Activated CD4-positive, alpha-beta memory T cell treated with anti-CD3 and anti-CD28 coated beads for 36 hours (primary cell): ENCODE measurements around the gene SRRM3. TPM values are rescaled to one million over a fixed set of nuclear protein-coding genes. Genes with fewer than 3 reads are reported as not detected.
"Not testable (repeated sequence)": the region's sequence is repeated elsewhere in the genome, so short reads cannot be mapped to it uniquely, and the experiment has no call there.

Source experiments
- CTCF ChIA-PET: fragments of 350-600 bp; sonication (Branson Sonifier 250); formaldehyde crosslinking; loops from one replicate; lab custom pipeline; 2021; ENCODE audit warnings: antibody characterized with exemption, inconsistent platforms; lab: Charles Lee
- POLR2A ChIA-PET: fragments of 350-600 bp; sonication (Branson Sonifier 250); formaldehyde crosslinking; loops from one replicate; lab custom pipeline; 2021; ENCODE audit warnings: antibody characterized with exemption; lab: Charles Lee
- DNase-seq: peaks from one replicate; pipeline ENCODE4 v3.0.0-alpha.2; 2020
- H3K27ac Mint-ChIP-seq: one replicate; pipeline ENCODE4 v1.8.0; 2021; ENCODE audit warnings: mixed read lengths
- H3K27me3 Mint-ChIP-seq: one replicate; pipeline ENCODE4 v1.8.0; 2021; ENCODE audit warnings: mixed read lengths
- H3K36me3 Mint-ChIP-seq: one replicate; pipeline ENCODE4 v1.8.0; 2021; ENCODE audit warnings: mixed read lengths
- H3K4me1 Mint-ChIP-seq: one replicate; pipeline ENCODE4 v1.8.0; 2021; ENCODE audit warnings: low read depth, mixed read lengths
- H3K4me3 Mint-ChIP-seq: one replicate; pipeline ENCODE4 v1.8.0; 2021; ENCODE audit warnings: mild to moderate bottlenecking, mixed read lengths
- H3K9me3 Mint-ChIP-seq: one replicate; pipeline ENCODE4 v1.8.0; 2021; ENCODE audit warnings: mixed read lengths
- intact Hi-C: fragments of 100-400 bp; cut with micrococcal nuclease; formaldehyde crosslinking; loops from one replicate; pipeline ENCODE4 v1.15.1; 2023
- total RNA-seq, 2 experiments: library from RNA; stranded (reverse); gene quantifications; one replicate each; pipeline ENCODE4 v1.2.3, GENCODE V29; 2021

SRRM3 gene
- total RNA-seq, 2 experiments from 2014 or later = not detected

DNA sequence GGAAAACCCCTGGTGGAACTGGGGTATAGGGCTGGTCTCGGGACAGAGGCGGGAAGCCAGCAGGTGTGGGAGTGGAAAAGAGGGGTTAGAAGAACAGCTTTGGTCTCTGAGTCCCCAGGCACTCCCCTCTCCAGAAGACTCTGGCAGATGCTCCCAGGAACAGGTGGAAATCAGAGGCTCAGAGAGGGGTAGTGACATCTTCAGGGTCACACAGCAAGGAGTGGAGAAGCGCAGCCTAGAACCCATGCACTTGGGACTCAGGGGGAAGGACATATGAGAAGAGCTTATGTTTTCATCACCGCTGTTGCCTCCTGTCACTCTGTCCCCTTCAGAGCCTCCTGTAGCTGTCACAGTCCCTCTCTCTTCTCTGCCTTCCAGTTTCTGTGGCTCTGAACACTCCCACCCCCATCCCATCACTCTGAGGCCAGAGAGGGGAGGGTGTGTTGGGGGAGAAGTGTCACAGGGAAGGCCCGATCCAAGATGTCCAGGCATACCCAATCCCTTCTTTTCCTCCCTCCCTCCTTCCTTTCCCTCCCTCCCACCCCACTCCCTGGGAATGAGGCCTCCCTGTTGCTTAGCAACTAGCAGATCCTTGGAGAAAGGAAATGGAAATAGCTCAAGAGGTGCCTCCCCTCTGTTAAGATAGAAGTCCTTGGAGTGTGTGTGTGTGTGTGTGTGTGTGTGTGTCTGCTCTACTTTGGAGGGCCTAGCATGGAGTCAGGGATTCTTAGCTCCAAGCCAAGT, 32.0 kb downstream of the SRRM3 start:
- H3K36me3 Mint-ChIP-seq = no peaks in the 10 kb centered on the region
- CTCF ChIA-PET = interaction anchor here (0.6 to 2.4 kb wide), 4 partner anchors 29 to 78 kb away, joined by 3 to 12 read pairs (median 4); no protein-coding TSS in a partner anchor

DNA sequence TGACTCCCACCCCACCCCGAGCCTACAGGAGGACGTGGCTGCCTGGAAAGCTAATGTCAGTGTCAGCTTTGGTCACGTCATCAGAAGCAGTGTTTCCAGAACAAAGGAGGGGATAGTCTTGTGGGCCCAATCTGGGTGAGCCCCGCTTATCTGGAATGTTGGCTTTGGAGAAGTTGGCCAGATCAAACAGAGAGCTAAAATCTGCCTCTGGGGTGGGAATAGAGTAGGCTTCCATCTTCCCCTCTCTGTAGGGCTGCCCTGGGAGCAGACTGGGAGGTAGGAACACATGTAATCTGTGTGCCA, 32.5 kb downstream of the SRRM3 start:
- H3K27ac Mint-ChIP-seq = no peak overlapping the region
- no peaks in the 10 kb centered on the region for H3K36me3 Mint-ChIP-seq

More for the DNA sequence above, 32.0 kb downstream of the SRRM3 start:
- Mint-ChIP-seq H3K27me3 (peaks cover 53% of the 10 kb centered on the region), H3K9me3 (no peaks in the 10 kb centered on the region), H3K27ac (no peak overlapping the region), H3K4me3 (no peak overlapping the region), H3K4me1 (peaks cover 5% of the 10 kb centered on the region)
- intact Hi-C loops = no loop called here
- no peak for DNase-seq
- POLR2A ChIA-PET = interaction anchor here (1.0 kb wide), 1 partner anchor 20 kb away, joined by 3 read pairs; no protein-coding TSS in a partner anchor

DNA sequence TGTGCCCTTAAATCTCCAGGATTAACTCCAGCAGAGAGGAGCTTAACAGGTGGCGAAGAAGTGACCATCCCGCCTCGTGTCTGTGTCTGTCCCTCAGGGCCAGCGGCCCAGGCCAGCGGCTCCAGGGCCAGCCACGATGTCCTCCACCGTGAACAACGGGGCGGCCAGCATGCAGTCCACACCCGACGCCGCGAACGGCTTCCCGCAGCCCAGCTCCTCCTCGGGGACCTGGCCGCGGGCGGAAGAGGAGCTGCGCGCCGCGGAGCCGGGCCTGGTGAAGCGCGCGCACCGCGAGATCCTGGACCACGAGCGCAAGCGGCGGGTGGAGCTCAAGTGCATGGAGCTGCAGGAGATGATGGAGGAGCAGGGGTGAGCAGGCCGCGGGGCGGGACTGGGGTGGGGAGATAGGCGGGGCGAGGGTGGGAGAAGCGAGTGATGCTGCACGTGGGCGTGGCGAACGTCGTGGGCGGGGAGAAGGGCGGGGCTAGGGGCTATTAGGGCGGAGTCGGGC, 33.3 kb downstream of the SRRM3 start:
- H3K4me3 Mint-ChIP-seq = peak overlapping the region; percentile 39
- peak; percentile 90 for DNase-seq
- H3K27me3 Mint-ChIP-seq = peaks cover 49% of the 10 kb centered on the region
- ChIA-PET CTCF (interaction anchor here (0.8 to 2.4 kb wide), 2 partner anchors 28 to 74 kb away, joined by 3 to 12 read pairs; no protein-coding TSS in a partner anchor), POLR2A (no interaction called here)
- intact Hi-C loops = loop anchor here (1.0 kb wide), 1 partner anchor 25 kb away; no protein-coding TSS in a partner anchor
- no peak overlapping the region for H3K27ac Mint-ChIP-seq
- peaks cover 5% of the 10 kb centered on the region for H3K4me1 Mint-ChIP-seq
- no peaks in the 10 kb centered on the region for H3K36me3 Mint-ChIP-seq
- H3K9me3 Mint-ChIP-seq = no peaks in the 10 kb centered on the region

More for the DNA sequence above, 32.5 kb downstream of the SRRM3 start:
- Mint-ChIP-seq H3K4me1 (peaks cover 5% of the 10 kb centered on the region), H3K4me3 (no peak overlapping the region), H3K9me3 (no peaks in the 10 kb centered on the region), H3K27me3 (peaks cover 53% of the 10 kb centered on the region)
- POLR2A ChIA-PET = interaction anchor here (1.0 kb wide), 1 partner anchor 21 kb away, joined by 3 read pairs; no protein-coding TSS in a partner anchor
- DNase-seq = no peak
- CTCF ChIA-PET = interaction anchor here (0.6 to 2.4 kb wide), 2 partner anchors 28 to 79 kb away, joined by 3 to 12 read pairs; no protein-coding TSS in a partner anchor
- intact Hi-C loops = no loop called here

DNA sequence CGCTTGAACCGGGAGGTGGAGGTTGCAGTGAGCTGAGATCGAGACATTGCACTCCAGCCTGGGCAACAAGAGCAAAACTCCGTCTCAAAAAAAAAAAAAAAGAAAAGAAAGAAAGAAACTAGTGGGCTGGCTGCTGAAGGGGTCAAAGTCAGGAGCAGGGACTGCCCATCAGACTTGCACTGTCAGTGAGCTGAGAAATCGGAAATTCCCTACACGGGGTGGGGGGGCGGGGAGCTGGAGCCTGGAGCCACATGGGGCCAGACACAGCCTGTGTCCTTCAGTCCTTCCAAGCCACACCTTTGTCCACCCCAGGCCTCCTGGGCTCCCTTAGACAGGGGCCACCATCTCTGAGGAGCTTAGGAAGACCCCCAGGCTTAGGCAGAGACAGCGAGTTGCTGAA, 34.5 kb downstream of the SRRM3 start:
- Mint-ChIP-seq H3K36me3 (no peaks in the 10 kb centered on the region), H3K9me3 (no peaks in the 10 kb centered on the region), H3K4me1 (peaks cover 5% of the 10 kb centered on the region), H3K27me3 (peaks cover 41% of the 10 kb centered on the region), H3K27ac (no peak overlapping the region), H3K4me3 (no peak overlapping the region)
- intact Hi-C loops = no loop called here
- CTCF ChIA-PET = interaction anchor here (1.0 kb wide), 1 partner anchor 27 kb away, joined by 3 read pairs; no protein-coding TSS in a partner anchor
- POLR2A ChIA-PET = no interaction called here
- no peak for DNase-seq

DNA sequence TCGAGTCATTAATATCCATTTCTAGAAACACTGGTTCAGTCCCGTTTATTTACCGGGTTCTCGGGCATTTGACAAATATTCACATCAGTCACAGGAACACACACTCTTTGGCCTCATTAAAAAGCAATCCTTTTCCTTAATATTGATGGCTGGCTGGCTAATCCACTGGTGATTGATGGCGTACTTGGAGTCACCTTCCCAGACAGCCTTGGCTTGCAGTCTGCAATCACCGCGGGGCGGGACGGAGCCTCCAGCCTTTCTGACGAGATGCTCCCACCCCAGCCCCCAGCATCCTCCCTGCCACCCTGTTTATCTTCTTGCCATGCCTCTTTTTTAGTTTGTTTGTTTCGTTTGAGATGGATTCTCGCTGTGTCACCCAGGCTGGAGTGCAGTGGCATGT, 36.6 kb downstream of the SRRM3 start:
- Mint-ChIP-seq H3K4me3 (no peak overlapping the region), H3K27me3 (peaks cover 24% of the 10 kb centered on the region), H3K36me3 (no peaks in the 10 kb centered on the region), H3K27ac (no peak overlapping the region), H3K4me1 (peaks cover 5% of the 10 kb centered on the region), H3K9me3 (no peaks in the 10 kb centered on the region)
- DNase-seq = no peak
- intact Hi-C loops = no loop called here
- POLR2A ChIA-PET = no interaction called here
- CTCF ChIA-PET = no interaction called here

DNA sequence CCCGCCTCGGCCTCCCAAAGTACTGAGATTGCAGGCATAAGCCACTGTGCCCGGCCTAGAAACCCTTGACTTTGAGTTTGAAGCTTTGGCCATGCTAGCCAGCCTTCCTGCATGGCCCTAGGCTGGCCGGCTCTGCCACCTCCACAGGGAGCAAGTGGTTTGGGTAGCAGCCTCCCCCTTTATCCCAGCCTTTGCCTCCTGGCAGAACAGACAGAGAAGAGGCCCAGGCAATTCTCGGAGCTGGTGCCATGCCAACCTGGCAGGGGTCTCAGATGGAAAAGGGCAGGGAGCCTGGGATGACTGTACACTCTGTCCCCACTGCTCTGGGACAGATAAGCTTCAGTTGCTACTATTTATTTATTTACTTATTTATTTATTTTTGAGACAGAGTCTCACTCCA, 39.4 kb downstream of the SRRM3 start:
- intact Hi-C loops = no loop called here
- no peak overlapping the region for H3K4me3 Mint-ChIP-seq

DNA sequence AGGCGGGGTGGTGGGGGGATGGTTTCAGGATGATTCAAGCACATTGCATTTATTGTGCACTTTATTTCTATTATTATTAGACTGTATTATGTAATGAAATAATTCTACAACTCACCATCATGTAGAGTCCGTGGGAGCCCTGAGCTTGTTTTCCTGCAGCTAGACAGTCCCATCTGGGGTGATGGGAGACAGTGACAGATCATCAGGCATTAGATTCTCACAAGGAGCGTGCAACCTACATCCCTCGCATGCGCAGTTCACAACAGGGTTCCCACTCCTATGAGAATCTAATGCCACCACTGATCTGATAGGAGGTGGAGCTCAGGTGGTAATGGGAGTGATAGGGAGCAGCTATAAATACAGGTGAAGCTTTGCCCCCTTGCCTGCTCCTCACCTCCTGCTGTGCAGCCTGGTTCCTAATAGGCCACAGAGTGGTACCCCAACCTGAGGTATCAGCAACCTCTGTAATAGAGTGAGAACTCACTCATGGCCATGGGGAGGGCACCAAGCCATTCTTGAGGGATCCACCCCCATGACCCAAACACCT, 40.9 kb downstream of the SRRM3 start:
- DNase-seq, H3K4me1 Mint-ChIP-seq, H3K9me3 Mint-ChIP-seq, H3K4me3 Mint-ChIP-seq, H3K27ac Mint-ChIP-seq, intact Hi-C loops, H3K36me3 Mint-ChIP-seq, POLR2A ChIA-PET: not testable (repeated sequence)
- peaks cover 12% of the 10 kb centered on the region for H3K27me3 Mint-ChIP-seq
- CTCF ChIA-PET = interaction anchor here (1.4 kb wide), 1 partner anchor 64 kb away, joined by 3 read pairs; no protein-coding TSS in a partner anchor

More for the DNA sequence above, 39.4 kb downstream of the SRRM3 start:
- ChIA-PET POLR2A (no interaction called here), CTCF (interaction anchor here (1.4 kb wide), 1 partner anchor 62 kb away, joined by 3 read pairs; no protein-coding TSS in a partner anchor)
- peaks cover 12% of the 10 kb centered on the region for H3K27me3 Mint-ChIP-seq
- H3K4me1 Mint-ChIP-seq = no peaks in the 10 kb centered on the region
- DNase-seq = no peak
- H3K27ac Mint-ChIP-seq = no peak overlapping the region
- H3K36me3 Mint-ChIP-seq = no peaks in the 10 kb centered on the region
- H3K9me3 Mint-ChIP-seq = no peaks in the 10 kb centered on the region

DNA sequence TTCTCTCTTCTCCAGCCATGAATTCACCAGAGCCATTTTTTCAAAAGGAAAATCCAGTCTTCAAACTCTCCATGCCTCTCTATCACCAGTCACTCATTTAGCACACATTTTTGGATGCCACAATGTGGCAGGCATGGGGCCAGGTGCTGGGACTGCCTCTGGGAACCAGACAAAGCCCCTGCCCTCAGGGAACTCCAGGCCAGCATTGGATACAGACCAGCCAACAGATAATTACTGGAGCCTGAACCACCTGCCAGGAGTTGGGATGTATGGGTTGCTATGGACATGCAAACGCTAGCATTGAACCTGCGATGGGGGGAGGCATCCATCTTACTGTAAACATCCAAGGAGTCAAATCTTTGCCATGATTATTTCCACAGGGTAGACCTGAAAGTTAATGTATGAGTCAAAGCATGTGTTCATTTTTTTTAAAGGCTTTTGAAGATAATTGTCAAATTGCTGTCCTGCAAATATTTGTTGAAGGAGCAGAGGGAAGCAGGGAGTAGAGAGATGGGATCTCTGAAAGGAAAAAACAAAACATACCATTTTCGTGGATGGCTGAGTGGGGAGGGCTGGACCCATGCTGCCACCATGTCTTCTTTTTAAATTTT, 43.2 kb downstream of the SRRM3 start:
- CTCF ChIA-PET = no interaction called here
- no peaks in the 10 kb centered on the region for H3K36me3 Mint-ChIP-seq
- H3K4me3 Mint-ChIP-seq = no peak overlapping the region
- POLR2A ChIA-PET = no interaction called here
- H3K27me3 Mint-ChIP-seq = peaks cover 5% of the 10 kb centered on the region
- H3K4me1 Mint-ChIP-seq = no peaks in the 10 kb centered on the region
- H3K27ac Mint-ChIP-seq = no peak overlapping the region
- no peak for DNase-seq
- no peaks in the 10 kb centered on the region for H3K9me3 Mint-ChIP-seq
- intact Hi-C loops = no loop called here

DNA sequence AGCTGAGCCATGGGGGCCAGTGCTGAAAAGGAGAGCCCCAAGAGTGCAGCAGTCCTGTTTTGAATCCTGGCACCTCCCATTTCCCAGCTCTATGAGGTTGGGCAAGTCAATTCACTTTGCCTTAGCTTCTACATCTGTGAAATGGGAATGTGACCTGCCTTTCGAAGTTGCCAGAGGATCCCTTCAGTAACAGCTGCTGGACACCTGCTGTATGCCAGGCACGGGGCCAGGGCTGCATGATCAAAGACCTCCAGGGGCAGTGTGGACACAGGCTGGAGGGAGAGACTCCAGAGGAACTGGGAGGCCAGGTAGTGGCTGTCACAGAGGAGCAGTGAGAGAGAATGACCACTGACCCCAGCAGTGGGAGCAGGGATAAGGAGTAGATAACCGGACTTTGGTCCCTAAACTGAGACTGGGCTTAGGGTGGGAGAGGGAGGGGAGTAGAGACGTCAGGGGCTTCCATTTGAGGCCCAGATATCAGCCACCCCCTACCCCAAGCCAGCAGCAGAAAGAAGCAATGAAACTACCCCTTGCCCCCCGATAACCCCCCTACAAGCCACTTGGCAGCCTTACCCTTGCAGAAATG, 45.2 kb downstream of the SRRM3 start:
- no peaks in the 10 kb centered on the region for H3K9me3 Mint-ChIP-seq
- no peaks in the 10 kb centered on the region for H3K4me1 Mint-ChIP-seq
- CTCF ChIA-PET = no interaction called here
- intact Hi-C loops = no loop called here
- no peaks in the 10 kb centered on the region for H3K36me3 Mint-ChIP-seq
- H3K4me3 Mint-ChIP-seq = no peak overlapping the region
- POLR2A ChIA-PET = no interaction called here
- DNase-seq = no peak
- H3K27me3 Mint-ChIP-seq = peaks cover 5% of the 10 kb centered on the region
- no peak overlapping the region for H3K27ac Mint-ChIP-seq

DNA sequence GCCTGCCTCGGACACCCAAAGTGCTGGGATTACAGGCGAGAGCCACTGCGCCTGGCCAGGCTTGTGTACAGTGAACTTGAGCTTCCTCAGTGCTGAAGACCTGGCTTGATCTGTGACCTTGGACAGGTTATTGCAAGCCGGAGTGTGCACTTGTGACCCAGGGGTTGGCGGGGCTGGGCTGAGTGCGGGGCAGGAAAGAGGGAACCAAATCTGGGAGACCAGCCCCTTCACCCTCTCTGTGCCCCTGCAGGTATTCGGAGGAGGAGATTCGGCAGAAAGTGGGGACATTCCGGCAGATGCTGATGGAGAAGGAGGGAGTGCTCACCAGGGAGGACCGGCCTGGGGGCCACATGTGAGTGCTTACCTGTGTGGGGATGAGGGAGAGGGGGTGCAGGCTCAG, 46.2 kb downstream of the SRRM3 start:
- no peak for DNase-seq
- no peaks in the 10 kb centered on the region for H3K36me3 Mint-ChIP-seq
- no peak overlapping the region for H3K4me3 Mint-ChIP-seq
- CTCF ChIA-PET = no interaction called here
- intact Hi-C loops = no loop called here
- H3K27ac Mint-ChIP-seq = no peak overlapping the region
- peaks cover 5% of the 10 kb centered on the region for H3K27me3 Mint-ChIP-seq
- no peaks in the 10 kb centered on the region for H3K4me1 Mint-ChIP-seq
- POLR2A ChIA-PET = no interaction called here
- no peaks in the 10 kb centered on the region for H3K9me3 Mint-ChIP-seq

DNA sequence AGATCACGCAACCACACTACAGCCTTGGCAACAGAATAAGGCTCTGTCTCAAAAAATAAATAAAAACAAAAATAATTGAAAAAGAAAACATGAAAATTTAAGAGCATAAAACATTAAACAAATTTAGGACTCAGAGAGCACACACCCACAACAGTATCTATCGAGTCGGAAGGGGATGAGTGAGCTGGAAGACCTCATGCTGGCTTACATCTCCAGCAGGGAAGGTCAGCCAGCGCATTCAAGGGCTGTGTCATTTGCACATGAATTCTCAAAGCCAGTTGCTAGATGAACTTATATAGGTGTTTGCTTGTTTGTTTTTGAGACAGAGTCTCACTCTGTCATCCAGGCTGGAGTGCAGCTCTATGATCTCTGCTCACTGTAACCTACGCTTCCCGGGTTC, 50.3 kb downstream of the SRRM3 start:
- ChIA-PET POLR2A (no interaction called here), CTCF (no interaction called here)
- H3K4me1 Mint-ChIP-seq = no peaks in the 10 kb centered on the region
- H3K36me3 Mint-ChIP-seq = no peaks in the 10 kb centered on the region
- intact Hi-C loops = no loop called here
- no peaks in the 10 kb centered on the region for H3K9me3 Mint-ChIP-seq
- H3K27ac Mint-ChIP-seq = no peak overlapping the region
- peaks cover 3% of the 10 kb centered on the region for H3K27me3 Mint-ChIP-seq
- DNase-seq = no peak
- H3K4me3 Mint-ChIP-seq = no peak overlapping the region

DNA sequence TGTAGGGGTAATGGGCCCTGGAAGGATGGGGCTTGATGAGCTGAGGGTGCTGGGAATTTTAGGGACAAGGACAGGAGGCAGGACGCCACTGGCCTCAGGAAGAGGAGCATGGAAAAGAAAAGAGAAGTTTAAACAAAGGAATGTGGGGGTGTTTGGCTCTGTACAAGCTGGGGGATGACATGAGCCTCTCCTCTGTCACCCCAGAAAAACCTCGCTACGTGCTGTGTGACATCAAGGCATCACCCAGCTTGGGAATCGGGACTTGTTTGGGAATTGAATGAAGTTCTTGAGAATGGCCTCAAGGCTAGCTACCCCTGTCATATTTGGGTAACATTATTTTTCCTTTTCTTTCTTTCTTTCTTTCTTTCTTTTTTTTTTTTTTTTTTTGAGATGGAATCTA, 53.1 kb downstream of the SRRM3 start:
- Mint-ChIP-seq H3K27ac (no peak overlapping the region), H3K27me3 (peaks cover 14% of the 10 kb centered on the region), H3K9me3 (no peaks in the 10 kb centered on the region), H3K4me1 (no peaks in the 10 kb centered on the region), H3K36me3 (no peaks in the 10 kb centered on the region), H3K4me3 (no peak overlapping the region)
- DNase-seq = no peak
- intact Hi-C loops = no loop called here
- CTCF ChIA-PET = interaction anchor here (1.5 kb wide), 1 partner anchor 59 kb away, joined by 6 read pairs; no protein-coding TSS in a partner anchor
- POLR2A ChIA-PET = no interaction called here
